DMS114 treated with DMSO at 0.1 percent for 48 hours (cell line): ENCODE data around the gene CCDC14.
"Not testable (repeated sequence)": the region's sequence is repeated elsewhere in the genome, so short reads cannot be mapped to it uniquely, and the experiment has no call there.

Source experiments
- DNase-seq: peaks from one replicate; lab custom pipeline; 2025; ENCODE audit not compliant: unreplicated experiment; lab: John Stamatoyannopoulos, UW

The CCDC14 gene

DNA sequence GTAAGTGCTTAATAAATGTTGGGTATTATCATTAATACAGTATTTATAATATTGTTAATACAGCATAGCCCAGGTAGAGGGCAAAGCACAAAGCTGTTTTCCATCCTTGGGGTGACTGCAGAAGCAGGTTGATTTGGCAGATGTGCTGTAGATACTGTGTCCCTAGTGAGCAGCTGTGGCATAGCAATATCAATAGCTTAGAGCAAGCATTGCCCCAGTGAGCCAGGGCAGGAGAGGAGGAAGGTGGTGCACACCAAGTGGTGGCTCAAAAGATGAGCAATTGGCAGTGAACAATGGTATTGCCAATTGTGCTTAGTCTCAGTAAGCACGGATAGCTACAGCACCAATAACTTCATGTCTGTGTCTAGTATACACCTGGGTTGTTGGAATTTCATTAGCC, 5.8 kb upstream of the CCDC14 start:
- DNase-seq = not testable (repeated sequence)

DNA sequence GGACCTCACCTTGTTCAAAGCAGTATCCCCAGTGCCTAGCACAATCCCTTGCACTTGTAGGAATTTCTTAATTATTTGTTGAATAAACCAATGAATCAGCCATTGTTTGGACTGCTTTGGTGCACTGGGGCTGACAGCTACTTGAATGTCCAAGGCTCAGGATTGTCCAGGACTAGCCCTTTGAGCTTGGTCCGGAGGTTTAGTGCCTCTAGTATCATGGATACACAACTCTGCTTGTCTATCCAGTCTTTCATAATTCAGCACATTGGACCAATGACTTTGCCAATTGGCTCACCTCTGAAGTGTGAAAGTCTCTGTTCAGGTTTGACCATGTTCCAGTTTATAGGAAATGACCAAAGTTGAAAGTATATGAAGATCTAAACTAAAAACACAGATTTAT, 3.8 kb upstream of the CCDC14 start:
- not testable (repeated sequence) for DNase-seq

DNA sequence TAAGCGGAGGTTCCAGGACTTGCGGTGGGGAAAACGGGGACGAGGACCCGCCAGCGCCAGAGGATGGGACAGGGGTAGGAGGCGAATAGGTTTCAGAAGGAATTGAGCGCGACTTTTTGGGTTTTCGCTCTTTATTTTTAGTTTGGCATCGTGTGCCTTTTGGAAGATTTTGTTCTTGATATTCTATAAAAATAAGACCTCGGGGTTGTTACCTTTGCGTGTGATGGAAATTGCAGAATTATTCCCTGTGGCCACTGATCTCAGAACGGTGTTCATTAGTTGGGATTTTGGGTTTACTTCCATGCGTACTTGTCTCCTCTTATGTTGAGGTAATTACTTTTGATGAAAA, 453 bp upstream of the CCDC14 start:
- no peak for DNase-seq

DNA sequence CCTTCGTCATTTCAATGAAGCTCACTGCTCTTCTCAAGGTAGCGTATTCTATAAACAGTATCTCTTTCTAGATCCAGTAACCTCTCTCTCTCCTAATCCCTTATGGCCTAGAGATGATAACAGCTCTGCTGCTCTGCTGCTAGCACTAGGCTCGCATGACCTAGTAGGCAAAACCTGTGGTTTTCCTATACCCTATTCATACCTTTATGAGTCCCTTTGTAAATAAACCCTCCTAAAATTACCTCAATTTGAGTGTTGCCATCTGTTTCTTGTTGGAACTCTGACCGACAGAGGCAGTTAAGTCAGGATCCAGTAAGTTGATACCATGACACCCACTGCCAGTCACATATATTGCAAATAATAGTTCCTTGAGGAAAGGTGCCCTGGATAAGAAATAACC, 7.3 kb downstream of the CCDC14 start:
- DNase-seq = no peak

DNA sequence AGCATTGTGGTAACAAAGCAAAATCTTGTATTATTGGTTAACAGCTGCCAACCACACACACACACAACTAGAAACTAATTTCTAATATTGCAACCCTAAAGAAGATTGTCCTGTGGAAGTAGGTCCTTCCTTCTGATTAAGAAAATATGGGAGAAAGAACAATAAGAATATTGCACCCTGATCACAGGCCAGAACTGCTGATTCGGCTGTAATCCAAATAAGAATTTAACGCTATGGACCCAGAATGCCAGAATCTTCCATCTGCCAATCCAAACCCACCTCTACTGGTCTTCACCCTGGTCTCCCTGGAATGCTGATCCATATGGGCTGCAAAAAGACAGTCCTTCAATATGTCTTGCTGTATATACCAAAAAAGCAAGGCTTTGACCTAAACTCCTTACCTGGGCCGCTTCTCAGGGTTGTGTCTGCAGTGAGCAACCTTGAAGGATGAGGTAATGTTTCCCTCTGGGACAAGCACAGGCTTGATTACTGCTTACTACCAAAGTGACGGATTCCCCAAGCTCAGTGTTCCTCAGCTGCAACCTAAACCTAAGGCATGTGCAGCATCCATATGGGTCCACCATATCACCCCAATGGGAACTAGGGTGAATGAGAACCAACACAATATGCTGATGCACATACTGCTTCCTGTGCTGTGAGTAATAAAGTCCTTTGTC, 8.0 kb downstream of the CCDC14 start:
- DNase-seq = no peak

DNA sequence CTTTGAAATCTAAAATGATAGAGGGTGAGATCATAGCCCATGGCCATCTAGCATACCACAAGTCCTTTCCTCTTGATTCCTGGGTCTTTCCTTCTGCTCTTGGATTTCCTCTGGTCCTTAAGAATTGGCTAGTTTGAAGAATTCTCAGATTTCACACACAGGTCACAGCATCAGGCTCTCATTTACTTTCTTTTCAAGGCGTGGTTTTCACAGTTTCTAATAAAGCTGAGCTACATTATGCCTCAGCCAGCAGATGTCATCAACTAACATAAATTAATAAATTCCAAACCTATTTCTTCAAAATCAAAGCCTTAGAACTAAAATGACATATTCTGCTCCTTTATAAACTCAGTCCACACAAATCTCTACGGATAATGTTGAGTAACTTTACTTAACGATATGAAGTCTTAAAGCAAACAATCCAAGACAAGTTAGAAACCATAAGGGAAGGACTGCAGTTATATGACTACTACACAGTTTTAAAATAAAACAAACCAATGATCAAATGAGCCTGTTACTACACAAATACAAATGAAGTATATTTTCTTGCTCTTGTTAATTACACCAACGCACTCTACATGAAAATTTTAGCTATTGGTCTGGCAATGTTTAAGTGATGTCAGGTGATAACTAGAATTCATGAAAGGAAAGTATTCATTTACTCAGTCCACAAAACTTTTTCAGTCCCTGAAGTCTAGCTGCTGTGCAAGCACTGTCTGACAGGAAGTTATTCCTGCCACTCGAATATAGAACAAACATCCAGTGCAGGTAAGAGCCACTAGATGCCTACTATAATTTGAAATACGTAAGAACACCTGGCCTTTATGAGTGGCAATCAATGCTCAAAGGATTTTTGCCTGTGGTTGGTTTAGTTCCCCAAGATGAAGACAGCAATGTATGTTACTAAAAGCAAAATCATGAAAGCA, 9.2 kb downstream of the CCDC14 start:
- DNase-seq = no peak

DNA sequence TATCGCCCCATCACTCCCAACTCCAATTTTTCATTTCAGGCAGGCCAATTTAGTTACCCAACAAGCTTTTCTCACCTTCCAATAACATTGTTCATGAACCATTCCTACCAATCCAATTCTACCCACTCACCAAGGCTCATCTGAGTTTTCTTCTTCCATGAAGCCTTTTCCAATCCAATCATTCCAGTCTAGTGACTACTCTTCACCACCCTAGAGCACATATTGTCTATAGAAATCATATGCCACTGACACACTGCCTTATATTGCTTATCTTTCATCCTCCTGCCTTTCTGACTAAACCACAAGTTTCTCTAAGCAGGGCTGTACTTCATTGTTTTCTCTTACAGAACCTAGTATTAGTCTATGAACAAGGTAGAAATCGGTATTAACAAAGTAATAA, 11.4 kb downstream of the CCDC14 start:
- no peak for DNase-seq

DNA sequence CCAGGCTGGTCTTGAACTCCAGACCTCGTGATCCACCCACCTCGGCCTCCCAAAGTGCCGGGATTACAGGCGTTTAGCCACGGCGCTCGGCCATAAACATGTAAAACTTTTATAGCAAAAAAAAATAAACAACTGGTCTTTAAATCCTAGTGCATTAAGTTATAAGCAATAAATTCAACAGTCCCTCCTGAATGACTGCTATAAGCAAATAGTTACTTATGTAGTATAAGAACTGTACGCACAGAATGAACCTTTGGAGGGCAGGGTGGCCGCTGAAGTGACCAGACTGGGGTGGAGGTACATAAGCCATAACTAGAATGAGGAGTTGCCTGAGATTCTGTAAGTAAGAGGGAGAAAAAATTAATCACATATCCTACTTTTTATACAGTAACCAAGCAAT, 12.6 kb downstream of the CCDC14 start:
- DNase-seq = no peak

DNA sequence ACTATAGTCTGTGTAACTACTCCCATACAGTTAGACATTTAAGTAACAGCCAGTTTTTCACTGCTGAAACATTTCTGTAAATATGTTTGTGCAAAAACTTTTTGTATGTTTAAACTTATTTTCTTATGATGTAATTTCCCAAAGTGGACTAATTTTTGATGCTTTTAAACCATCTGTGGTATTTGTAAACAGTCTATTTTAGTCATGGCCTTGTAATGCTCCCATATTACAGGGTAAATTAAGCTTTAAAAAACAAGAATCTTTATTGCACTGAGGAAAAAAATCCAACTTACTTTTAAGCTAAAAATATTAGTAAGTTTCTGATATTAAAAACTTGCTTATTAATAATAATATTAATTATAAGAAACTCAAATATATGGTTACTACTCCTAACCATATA, 13.5 kb downstream of the CCDC14 start:
- no peak for DNase-seq

DNA sequence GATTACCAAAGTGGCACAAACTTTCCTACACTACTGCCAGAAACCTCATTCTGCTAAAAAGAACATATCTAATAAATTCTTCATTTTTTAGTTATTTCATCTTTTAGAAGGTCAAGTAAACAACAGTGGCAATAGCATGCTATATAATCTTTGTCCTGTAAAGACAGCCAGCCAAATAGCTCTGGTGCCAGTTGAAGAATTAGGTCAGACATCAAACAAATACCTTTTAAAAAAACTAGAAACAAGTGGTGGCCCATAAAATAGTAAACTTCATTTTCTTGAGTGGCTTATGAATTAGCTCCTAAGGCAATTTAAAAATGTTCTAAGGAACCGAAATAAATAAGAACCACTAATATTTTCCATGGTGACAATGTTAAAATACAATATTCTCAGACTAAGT, 19.5 kb downstream of the CCDC14 start:
- no peak for DNase-seq

DNA sequence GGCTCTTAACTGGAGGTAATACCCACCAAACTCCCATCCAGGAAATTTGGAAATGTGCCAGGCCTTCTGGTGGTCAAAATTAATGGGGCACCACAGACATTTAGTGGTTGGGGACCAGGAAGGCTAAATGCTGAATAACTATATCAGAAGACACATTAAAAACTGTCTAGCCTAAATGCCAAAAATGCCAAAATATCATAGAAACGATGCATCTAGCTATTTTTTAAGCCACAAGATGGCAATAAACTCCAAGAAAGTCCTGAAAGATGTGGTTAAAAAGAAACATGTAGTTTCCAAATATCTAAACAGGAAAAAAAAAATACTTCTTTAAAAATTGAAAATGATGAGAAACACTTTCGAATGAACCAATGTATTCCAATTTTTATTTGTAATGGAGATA, 19.9 kb downstream of the CCDC14 start:
- DNase-seq = no peak

DNA sequence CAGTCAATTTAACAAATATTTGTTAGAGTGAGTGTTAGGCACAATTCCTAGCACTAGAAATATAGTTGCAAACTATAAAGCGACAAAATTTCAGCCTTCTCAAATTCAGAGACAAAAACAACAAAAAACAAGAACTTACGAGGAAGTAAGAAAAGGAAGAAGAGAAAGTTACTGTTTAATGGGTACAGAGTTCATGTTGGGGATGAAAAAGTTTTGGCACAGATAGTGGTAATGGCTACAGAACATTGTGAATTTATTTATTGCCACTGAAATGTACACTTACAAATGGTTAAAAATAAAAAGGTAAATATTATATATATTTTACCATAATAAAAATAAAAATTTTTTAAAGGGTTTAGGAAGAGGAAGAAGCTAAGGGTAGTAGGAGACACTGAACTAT, 21.3 kb downstream of the CCDC14 start:
- no peak for DNase-seq

DNA sequence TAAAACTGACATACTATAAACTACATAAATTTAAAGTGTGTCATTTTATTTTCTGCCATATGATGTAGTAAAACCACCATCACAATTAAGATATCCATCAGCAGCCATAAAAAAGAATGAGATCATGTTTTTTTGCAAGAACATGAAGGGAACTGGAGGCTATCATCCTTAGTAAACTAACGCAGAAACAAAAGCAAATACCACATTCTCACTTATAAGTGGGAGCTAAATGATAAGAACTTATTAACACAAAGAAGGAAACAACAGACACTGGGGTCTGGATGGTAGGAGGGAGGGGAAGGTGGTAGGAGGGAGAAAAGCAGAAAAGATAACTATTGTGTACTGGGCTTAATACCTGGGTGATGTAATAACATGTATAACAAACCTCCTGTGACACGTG, 24.6 kb downstream of the CCDC14 start:
- DNase-seq = no peak

DNA sequence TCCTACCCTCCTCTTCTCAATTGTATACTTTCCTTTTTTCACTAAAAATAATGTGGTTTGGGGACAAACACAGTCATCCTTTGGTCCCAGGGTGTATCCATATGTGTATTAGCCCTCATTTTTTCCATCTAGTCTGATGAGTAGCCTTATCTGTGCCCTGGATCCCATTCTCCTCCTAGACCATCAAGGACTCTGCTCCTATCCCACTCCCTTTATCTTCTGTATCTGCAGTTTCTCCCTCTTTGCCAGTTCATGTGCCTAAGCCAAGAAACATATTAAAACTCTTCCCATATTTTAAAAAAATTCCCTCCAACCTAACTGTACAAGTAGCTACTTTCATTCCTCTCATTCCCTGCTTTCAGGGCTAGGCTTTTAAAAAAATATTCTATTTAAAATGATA, 25.2 kb downstream of the CCDC14 start:
- no peak for DNase-seq

DNA sequence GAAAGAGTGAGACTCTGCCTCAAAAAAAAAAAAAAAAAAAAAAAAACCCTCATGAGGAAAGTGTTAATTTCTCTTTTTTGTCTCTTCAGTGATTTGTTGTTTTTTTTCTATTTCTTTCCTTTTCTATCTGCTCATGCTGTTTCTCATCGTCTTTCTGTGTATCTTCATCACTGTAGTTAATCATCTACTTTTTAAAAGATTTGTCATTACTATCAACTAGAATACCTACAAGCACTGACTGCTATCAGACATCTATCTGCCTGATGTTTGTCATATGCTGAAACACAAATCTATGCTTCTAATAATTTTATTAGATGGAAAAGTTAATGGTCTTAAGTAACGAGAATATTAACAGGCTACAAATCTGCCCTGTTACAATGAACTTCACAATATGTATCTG, 26.8 kb downstream of the CCDC14 start:
- no peak for DNase-seq

DNA sequence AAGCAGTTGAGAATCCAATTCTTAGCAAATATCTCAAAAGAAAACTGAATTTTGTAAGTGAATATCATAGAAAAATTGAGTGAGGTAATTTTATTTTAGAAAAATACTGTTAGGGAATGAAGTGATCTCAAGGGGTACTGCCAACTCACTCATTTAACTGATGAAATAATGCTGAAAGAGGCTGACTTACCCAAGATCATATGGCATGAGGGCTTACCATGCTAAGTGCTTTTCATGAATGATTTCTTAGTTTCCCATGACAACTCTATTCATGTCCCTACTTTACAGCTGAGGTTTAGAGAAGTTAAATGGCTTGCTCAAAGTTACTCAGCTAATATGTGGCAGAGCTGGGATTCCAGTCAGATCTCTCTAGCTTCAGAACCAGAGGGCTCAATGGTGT, 30.6 kb downstream of the CCDC14 start:
- DNase-seq = no peak

DNA sequence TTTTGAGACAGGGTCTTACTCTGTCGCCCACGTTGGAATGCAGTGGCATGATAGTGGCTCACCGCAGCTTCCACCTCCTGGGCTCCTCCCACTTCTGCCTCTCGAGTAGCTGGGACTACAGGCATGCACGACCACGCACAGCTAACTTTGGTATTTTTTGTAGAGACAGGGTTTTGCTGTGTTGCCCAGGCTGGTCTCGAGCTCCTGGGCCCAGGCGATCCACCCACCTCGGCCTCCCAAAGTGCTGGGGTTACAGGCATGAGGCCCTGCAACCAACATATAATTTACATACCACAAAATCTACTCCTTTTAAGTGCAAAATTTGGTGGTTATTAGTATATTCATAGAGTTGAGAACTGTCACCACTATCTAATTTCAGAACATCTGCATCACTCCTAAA, 31.7 kb downstream of the CCDC14 start:
- DNase-seq = no peak

DNA sequence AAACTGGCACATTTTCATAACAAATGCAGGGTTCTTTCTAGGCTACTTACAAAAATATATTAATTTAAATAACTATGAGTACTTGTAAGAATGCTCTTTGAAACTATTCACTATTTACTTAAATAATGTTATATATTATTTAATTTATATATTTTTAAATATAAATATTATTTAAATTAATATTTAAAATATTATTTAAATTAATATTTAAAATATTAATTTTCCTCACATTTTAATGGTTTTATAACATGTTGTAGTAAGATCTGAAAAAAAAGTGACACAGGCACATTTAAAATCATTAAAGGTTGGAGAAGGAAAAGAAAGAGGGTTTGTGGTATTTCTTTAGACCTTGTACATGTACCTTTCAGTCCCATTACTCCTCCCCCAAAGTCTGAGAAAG, 34.6 kb downstream of the CCDC14 start:
- DNase-seq = no peak

DNA sequence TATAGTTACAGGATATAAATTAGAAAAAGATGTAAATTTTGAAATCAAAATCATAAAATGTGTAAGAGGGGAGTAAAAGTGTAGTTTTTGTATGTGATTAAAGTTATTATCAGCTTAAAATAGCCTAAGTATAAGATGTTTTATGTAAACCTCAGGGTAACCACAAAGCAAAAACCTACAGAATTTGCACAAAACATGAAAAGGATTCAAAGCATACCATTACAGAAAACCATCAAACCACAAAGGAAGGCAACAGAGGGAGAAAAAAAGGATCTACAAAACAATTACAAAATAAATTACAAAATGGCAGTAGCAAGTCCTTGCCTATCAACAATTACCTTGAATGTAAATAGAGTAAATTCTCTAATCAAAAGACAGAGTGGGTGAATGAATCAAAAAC, 40.2 kb downstream of the CCDC14 start:
- DNase-seq = no peak

DNA sequence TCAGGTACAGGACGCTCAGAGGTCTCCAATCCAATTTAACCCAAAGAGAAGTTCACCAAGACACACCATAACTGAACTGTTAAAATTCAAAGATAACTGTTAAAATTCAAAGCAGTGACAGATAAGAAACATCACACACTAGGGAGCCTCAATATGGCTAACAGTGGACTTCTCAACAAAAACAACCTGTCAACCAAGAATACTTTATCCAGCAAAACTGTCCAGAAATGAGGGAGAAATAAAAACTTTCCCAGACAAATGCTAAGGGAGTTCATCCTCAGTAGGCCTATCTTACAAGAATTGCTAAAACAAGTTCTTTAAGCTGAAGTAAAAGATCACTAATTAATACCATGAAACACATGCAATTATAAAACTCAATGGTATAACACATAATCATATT, 40.6 kb downstream of the CCDC14 start:
- no peak for DNase-seq

DNA sequence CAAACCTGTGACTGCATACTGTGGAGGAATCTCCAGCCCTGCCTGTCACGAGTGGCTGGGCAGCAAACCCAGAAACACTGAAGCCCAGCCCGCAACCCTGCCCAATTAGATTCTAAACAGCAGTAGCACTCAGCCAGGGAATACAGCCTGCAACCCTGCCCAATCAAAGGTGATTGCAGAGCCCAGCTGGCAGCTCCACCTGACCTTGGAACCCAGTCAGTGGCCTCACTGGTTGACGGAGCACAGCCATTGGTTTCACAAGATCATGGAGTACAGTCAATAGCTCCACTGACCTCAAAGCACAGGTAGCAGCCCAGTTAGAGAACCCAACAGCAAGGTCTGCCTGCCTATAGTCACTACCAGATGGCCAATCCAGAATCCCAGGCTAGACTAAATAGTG, 41.7 kb downstream of the CCDC14 start:
- no peak for DNase-seq

DNA sequence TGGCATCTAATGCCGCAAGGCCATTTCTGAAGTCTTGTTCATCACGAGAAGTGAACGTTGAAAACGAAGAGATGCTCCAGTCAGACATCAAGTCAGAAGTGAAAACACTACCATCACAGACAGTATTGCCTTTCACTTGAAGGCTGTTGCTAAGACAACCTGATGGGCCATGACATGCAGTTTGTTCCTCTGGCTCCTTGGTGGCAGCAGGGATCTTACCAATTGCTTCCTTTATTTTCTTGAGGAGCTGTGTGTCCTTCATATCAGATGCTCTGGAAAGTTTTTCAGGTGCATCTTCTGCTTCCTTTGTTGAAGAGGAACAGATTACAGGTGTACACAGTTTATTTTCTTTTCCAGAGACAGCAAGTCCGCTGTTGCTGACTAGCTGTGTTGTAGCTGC, 46.2 kb downstream of the CCDC14 start:
- no peak for DNase-seq

DNA sequence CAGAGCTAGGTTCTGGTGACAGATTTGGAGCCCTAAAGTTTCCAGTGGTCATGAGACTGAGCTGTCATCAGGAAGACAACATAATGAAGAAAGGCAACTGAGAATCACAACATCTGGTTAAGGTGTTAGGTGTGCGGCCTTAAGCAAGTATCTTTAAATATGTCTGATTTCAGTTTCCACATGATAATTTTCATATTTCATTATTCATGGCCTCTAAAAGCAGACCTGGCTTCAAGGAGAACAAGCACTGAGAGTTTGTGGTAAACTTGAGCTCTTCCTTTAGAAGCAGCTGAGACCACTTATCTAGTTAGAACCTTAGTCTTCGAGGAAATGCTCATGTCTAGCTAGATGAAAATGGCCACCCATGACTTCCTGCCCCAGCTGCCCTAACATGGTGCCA, 51.2 kb downstream of the CCDC14 start:
- no peak for DNase-seq
